Activated CD4-positive, alpha-beta T cell treated with anti-CD3 and anti-CD28 coated beads, Interleukin-2, amount 10 ng/mL, durations not matched to agents 24 days and 14 days (primary cell): Measurements from ENCODE around the gene PPARGC1A. TPM values are rescaled to one million over a fixed set of nuclear protein-coding genes. Genes with fewer than 3 reads are reported as not detected.

Source experiments
- DNase-seq: peaks from one replicate; pipeline ENCODE4 v3.0.0; 2022
- H3K27ac Mint-ChIP-seq: one replicate; pipeline ENCODE4 v1.8.0; 2022; ENCODE audit warnings: mild to moderate bottlenecking, mixed read lengths
- H3K27me3 Mint-ChIP-seq: one replicate; pipeline ENCODE4 v1.8.0; 2022; ENCODE audit warnings: mixed read lengths
- H3K36me3 Mint-ChIP-seq: one replicate; pipeline ENCODE4 v1.8.0; 2022; ENCODE audit warnings: low read depth, mild to moderate bottlenecking, mixed read lengths
- H3K4me1 Mint-ChIP-seq: one replicate; pipeline ENCODE4 v1.8.0; 2021; ENCODE audit warnings: mixed read lengths
- H3K4me3 Mint-ChIP-seq: one replicate; pipeline ENCODE4 v1.8.0; 2022; ENCODE audit warnings: mild to moderate bottlenecking, moderate library complexity, mixed read lengths
- H3K9me3 Mint-ChIP-seq: one replicate; pipeline ENCODE4 v1.8.0; 2021; ENCODE audit warnings: mixed read lengths
- intact Hi-C: fragments of 100-400 bp; cut with micrococcal nuclease; formaldehyde crosslinking; loops from one replicate; pipeline ENCODE4 v1.15.1; 2023
- total RNA-seq: library from RNA; stranded (reverse); gene quantifications from 2 replicates; pipeline ENCODE4 v1.2.3, GENCODE V29; 2022

The PPARGC1A gene
- total RNA-seq, 1 donor from 2014 or later = not detected

DNA sequence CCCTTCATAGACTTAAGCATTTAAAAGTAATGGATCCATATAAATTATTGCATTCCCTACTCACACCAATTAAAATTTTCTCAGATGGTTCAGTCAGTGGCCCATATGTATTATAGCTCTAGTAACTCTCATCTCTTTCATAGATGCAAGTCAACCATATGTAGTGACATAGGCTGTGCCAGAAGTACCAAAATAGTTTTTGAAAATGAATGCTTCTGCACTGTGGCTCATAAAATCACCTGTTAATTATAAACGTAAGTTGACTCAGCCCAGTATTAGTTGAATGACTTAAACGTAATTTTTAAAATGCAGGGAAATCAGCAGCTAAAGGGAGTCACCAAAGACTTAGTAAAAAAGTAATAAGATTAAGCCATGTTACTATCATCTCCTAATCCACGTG is 143.8 kb downstream of the PPARGC1A start:
- intact Hi-C loops = no loop called here
- Mint-ChIP-seq H3K27ac (no peak overlapping the region), H3K4me3 (no peak overlapping the region), H3K27me3 (no peaks in the 10 kb centered on the region), H3K4me1 (no peaks in the 10 kb centered on the region), H3K9me3 (no peaks in the 10 kb centered on the region), H3K36me3 (no peaks in the 10 kb centered on the region)
- no peak for DNase-seq

GRCh38 chr4:23745377-23745776 is 144.5 kb downstream of the PPARGC1A start:
- no peaks in the 10 kb centered on the region for H3K36me3 Mint-ChIP-seq
- no peak for DNase-seq
- H3K27ac Mint-ChIP-seq = no peak overlapping the region
- no peaks in the 10 kb centered on the region for H3K9me3 Mint-ChIP-seq
- no peaks in the 10 kb centered on the region for H3K27me3 Mint-ChIP-seq
- H3K4me3 Mint-ChIP-seq = no peak overlapping the region
- intact Hi-C loops = no loop called here
- no peaks in the 10 kb centered on the region for H3K4me1 Mint-ChIP-seq
